H9 (cell line): Measurements from ENCODE around the gene SATB1. TPM values are rescaled to one million over a fixed set of nuclear protein-coding genes. Genes with fewer than 3 reads are reported as not detected.

ENCODE experiments used
- DNase-seq: peaks from one replicate; pipeline ENCODE4 v3.0.0-alpha.2; 2017
- H2AFZ ChIP-seq: one replicate; pipeline ENCODE4 v1.6.1; 2013; ENCODE audit warnings: mild to moderate bottlenecking, low read length, control low read depth, moderate library complexity
- H2AK5ac ChIP-seq: 2 replicates; pipeline ENCODE4 v1.6.1; 2013; ENCODE audit warnings: low read length, control low read depth, mixed read lengths; ENCODE audit not compliant: insufficient read length
- H2BK120ac ChIP-seq: one replicate; pipeline ENCODE4 v1.6.1; 2013; ENCODE audit warnings: low read depth, mild to moderate bottlenecking, low read length, control low read depth, inconsistent platforms; ENCODE audit not compliant: poor library complexity, severe bottlenecking
- H2BK12ac ChIP-seq: 2 replicates; pipeline ENCODE4 v1.6.1; 2013; ENCODE audit warnings: low read length, control low read depth, mixed read lengths, low read depth; ENCODE audit not compliant: insufficient read length
- H2BK15ac ChIP-seq: 2 replicates; pipeline ENCODE4 v1.6.1; 2013; ENCODE audit warnings: low read depth, low read length, control low read depth
- H2BK20ac ChIP-seq: one replicate; pipeline ENCODE4 v1.6.1; 2013; ENCODE audit warnings: low read depth, mild to moderate bottlenecking, low read length, control low read depth, inconsistent platforms; ENCODE audit not compliant: poor library complexity, severe bottlenecking
- H2BK5ac ChIP-seq: 2 replicates; pipeline ENCODE4 v1.6.1; 2013; ENCODE audit warnings: low read length, control low read depth, mixed read lengths; ENCODE audit not compliant: insufficient read length
- H3K14ac ChIP-seq: 2 replicates; pipeline ENCODE4 v1.6.1; 2013; ENCODE audit warnings: low read length, control low read depth; ENCODE audit not compliant: insufficient read depth
- H3K18ac ChIP-seq: 2 replicates; pipeline ENCODE4 v1.6.1; 2013; ENCODE audit warnings: low read depth, mild to moderate bottlenecking, mixed read lengths, low read length, control low read depth; ENCODE audit not compliant: insufficient read length
- H3K23ac ChIP-seq: 2 replicates; pipeline ENCODE4 v1.6.1; 2013; ENCODE audit warnings: low read length, control low read depth, mixed read lengths, low read depth; ENCODE audit not compliant: insufficient read length
- H3K23me2 ChIP-seq: 2 replicates; pipeline ENCODE4 v1.6.1; 2013; ENCODE audit warnings: low read depth, mild to moderate bottlenecking, mixed read lengths, low read length, control low read depth; ENCODE audit not compliant: insufficient read length, poor library complexity, severe bottlenecking
- H3K27ac ChIP-seq: 2 replicates; pipeline ENCODE4 v1.5.1; 2013; ENCODE audit warnings: low read length, control low read depth, mixed read lengths, low read depth; ENCODE audit not compliant: insufficient read length
- H3K27me3 ChIP-seq: 2 replicates; pipeline ENCODE4 v1.6.1; 2013; ENCODE audit warnings: low read length, control low read depth, inconsistent platforms; ENCODE audit not compliant: insufficient read depth
- H3K4ac ChIP-seq: 2 replicates; pipeline ENCODE4 v1.6.1; 2013; ENCODE audit warnings: low read depth, mild to moderate bottlenecking, control low read depth, inconsistent platforms, low read length, moderate library complexity
- H3K4me1 ChIP-seq: 2 replicates; pipeline ENCODE4 v1.6.1; 2013; ENCODE audit warnings: low read length, control low read depth, inconsistent platforms; ENCODE audit not compliant: insufficient read depth
- H3K4me2 ChIP-seq: 2 replicates; pipeline ENCODE4 v1.6.1; 2013; ENCODE audit warnings: low read length, control low read depth, mixed read lengths; ENCODE audit not compliant: insufficient read length, insufficient read depth
- H3K56ac ChIP-seq: 2 replicates; pipeline ENCODE4 v1.6.1; 2013; ENCODE audit warnings: low read depth, mild to moderate bottlenecking, mixed read lengths, low read length, control low read depth; ENCODE audit not compliant: insufficient read length
- H3K79me1 ChIP-seq: 2 replicates; pipeline ENCODE4 v1.6.1; 2013; ENCODE audit warnings: low read depth, mild to moderate bottlenecking, moderate library complexity, low read length, control low read depth, inconsistent platforms; ENCODE audit not compliant: insufficient read depth, poor library complexity, severe bottlenecking
- H3K79me2 ChIP-seq: 2 replicates; pipeline ENCODE4 v1.6.1; 2013; ENCODE audit warnings: low read length, control low read depth, inconsistent platforms; ENCODE audit not compliant: insufficient read depth
- H3K9ac ChIP-seq: 2 replicates; pipeline ENCODE4 v1.6.1; 2013; ENCODE audit warnings: low read length, control low read depth, mixed read lengths; ENCODE audit not compliant: insufficient read length; ENCODE audit errors: extremely low read depth
- H3K9me3 ChIP-seq: one replicate; pipeline ENCODE4 v1.6.1; 2013; ENCODE audit warnings: low read depth, low read length, inconsistent platforms; ENCODE audit not compliant: control insufficient read depth
- H3T11ph ChIP-seq: one replicate; pipeline ENCODE4 v1.6.1; 2013; ENCODE audit warnings: mild to moderate bottlenecking, low read length, control low read depth, inconsistent platforms
- H4K20me1 ChIP-seq: one replicate; pipeline ENCODE4 v1.6.1; 2013; ENCODE audit not compliant: control insufficient read depth, insufficient read length, insufficient read depth
- H4K5ac ChIP-seq: 2 replicates; pipeline ENCODE4 v1.6.1; 2013; ENCODE audit warnings: low read depth, mild to moderate bottlenecking, mixed read lengths, low read length, control low read depth; ENCODE audit not compliant: insufficient read length
- H4K8ac ChIP-seq: replicated peaks from 2 replicates; pipeline ENCODE4 v1.6.1; 2013; ENCODE audit warnings: low read length, control low read depth, mixed read lengths, low read depth; ENCODE audit not compliant: insufficient read length
- H4K91ac ChIP-seq: 2 replicates; pipeline ENCODE4 v1.6.1; 2013; ENCODE audit warnings: low read depth, mild to moderate bottlenecking, moderate library complexity, mixed read lengths, low read length, control low read depth; ENCODE audit not compliant: insufficient read length
- H3K27ac Mint-ChIP-seq, 3 experiments: 2 replicates in 2 of 3; 3 replicates in 1 of 3; pipeline ENCODE4 v1.8.0; 2020 to 2021; ENCODE audit warnings: mixed read lengths in 3 of 3, mild to moderate bottlenecking in 1 of 3, moderate library complexity in 1 of 3
- H3K27me3 Mint-ChIP-seq: 2 replicates; pipeline ENCODE4 v1.8.0; 2021; ENCODE audit warnings: low read depth, mild to moderate bottlenecking, moderate library complexity, mixed read lengths
- H3K36me3 Mint-ChIP-seq, 3 experiments: 2 replicates in 2 of 3; 3 replicates in 1 of 3; pipeline ENCODE4 v1.8.0; 2020 to 2021; ENCODE audit warnings: low read depth in 3 of 3, mixed read lengths in 3 of 3; ENCODE audit not compliant: insufficient read depth in 1 of 3
- H3K4me1 Mint-ChIP-seq, 2 experiments: 2 replicates each; pipeline ENCODE4 v1.8.0; 2020; ENCODE audit warnings: mixed read lengths in 2 of 2
- H3K4me3 Mint-ChIP-seq, 2 experiments: 2 replicates in 1 of 2; 3 replicates in 1 of 2; pipeline ENCODE4 v1.8.0; 2020 to 2021; ENCODE audit warnings: mild to moderate bottlenecking in 2 of 2, mixed read lengths in 2 of 2, moderate library complexity in 1 of 2
- H3K9me3 Mint-ChIP-seq, 2 experiments: 2 replicates in 1 of 2; 3 replicates in 1 of 2; pipeline ENCODE4 v1.8.0; 2020; ENCODE audit warnings: mild to moderate bottlenecking in 2 of 2, mixed read lengths in 2 of 2, moderate library complexity in 1 of 2
- WGBS: extraction: QIAGEN DNeasy Blood & Tissue Kit; methylation state at CpG from one replicate; pipeline ENCODE4 v1.1.7; 2013; ENCODE audit warnings: missing lambda C conversion rate, low lambda C conversion rate, mixed read lengths; ENCODE audit not compliant: insufficient read length; ENCODE audit errors: extremely low coverage; 5-methylcytosine and 5-hydroxymethylcytosine counted together
- total RNA-seq: library from RNA; stranded (reverse); gene quantifications from 2 replicates; pipeline ENCODE4 v1.2.1, GENCODE V29; 2021
- TF ChIP-seq, protein P1 (sequence below): fragments of 200-600 bp; sonication (generic); conservative IDR thresholded peaks from 3 replicates; pipeline ENCODE4 v1.8.0; 2021; ENCODE audit warnings: antibody characterized with exemption, mild to moderate bottlenecking

The SATB1 gene
- total RNA-seq, 1 experiment from 2014 or later, result 30.7 TPM

DNA sequence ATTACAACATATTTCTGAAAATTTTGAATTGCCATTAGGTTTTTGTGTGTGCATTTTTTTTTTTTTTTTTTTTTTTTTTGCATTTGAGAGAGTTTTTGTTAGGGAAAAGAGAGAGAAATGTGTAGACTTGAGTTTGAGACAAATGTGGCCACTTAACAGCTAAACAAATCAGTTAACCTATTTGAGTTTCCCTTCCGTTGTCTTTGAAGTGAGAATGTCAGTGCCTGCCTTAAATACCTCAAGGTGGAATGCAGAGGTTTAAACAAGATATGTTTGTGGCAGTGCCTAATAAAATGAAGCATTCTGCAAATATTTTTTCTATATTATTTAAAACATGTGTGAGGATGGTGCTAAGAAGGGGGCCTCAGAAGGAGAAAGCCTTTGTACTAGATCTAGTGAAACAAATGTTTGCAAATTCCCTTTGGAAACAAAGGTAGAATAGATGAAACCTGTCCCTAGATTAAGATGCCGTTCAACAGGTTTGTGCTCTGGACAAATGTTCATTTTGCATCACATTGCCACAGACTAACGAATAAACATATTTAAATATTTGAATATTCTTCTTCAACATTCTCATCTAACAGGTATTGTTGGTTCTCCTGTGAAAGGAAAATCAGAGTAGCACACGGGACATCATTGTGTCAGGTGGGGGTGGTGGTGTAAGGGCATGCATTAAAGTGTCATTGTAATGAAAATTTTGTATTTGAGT is 80.7 kb downstream of the SATB1 start:
- TF ChIP-seq, protein P1, sequence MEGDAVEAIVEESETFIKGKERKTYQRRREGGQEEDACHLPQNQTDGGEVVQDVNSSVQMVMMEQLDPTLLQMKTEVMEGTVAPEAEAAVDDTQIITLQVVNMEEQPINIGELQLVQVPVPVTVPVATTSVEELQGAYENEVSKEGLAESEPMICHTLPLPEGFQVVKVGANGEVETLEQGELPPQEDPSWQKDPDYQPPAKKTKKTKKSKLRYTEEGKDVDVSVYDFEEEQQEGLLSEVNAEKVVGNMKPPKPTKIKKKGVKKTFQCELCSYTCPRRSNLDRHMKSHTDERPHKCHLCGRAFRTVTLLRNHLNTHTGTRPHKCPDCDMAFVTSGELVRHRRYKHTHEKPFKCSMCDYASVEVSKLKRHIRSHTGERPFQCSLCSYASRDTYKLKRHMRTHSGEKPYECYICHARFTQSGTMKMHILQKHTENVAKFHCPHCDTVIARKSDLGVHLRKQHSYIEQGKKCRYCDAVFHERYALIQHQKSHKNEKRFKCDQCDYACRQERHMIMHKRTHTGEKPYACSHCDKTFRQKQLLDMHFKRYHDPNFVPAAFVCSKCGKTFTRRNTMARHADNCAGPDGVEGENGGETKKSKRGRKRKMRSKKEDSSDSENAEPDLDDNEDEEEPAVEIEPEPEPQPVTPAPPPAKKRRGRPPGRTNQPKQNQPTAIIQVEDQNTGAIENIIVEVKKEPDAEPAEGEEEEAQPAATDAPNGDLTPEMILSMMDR, result no peak
- Mint-ChIP-seq H3K9me3 (no peaks in the 10 kb centered on the region), H3K27me3 (no peaks in the 10 kb centered on the region), H3K36me3 (peaks cover 3 to 8% (median 7%) of the 10 kb centered on the region in 3 experiments; a peak in 6 of 7 replicates), H3K27ac (peak overlapping the region; percentile 15 to 92 (median 77)), H3K4me1 (peaks cover 70 to 79% of the 10 kb centered on the region in 2 experiments), H3K4me3 (peak overlapping the region; percentile 5 to 31; a peak in 4 of 5 replicates)
- H3K9me3 ChIP-seq, result no peaks in the 10 kb centered on the region
- no peak overlapping the region for H4K91ac ChIP-seq
- H3K27ac ChIP-seq, result peak overlapping the region; percentile 83
- H3K79me1 ChIP-seq, result no peaks in the 10 kb centered on the region
- H4K8ac ChIP-seq, result no peak overlapping the region
- no peak overlapping the region for H2AK5ac ChIP-seq
- peaks cover 2% of the 10 kb centered on the region; the same call in 1 of the 2 replicates for H3K4me1 ChIP-seq
- H2AFZ ChIP-seq, result no peak overlapping the region
- H3K18ac ChIP-seq, result no peak overlapping the region
- WGBS, result no CpG with 5 or more reads among the region's 4 CpGs
- no peak overlapping the region for H2BK5ac ChIP-seq
- H2BK15ac ChIP-seq, result no peak overlapping the region
- no peak overlapping the region for H2BK12ac ChIP-seq
- H2BK20ac ChIP-seq, result no peak overlapping the region
- no peak overlapping the region for H3K23ac ChIP-seq
- peak; percentile 37 for DNase-seq
- no peak overlapping the region for H4K5ac ChIP-seq
- no peak overlapping the region for H2BK120ac ChIP-seq
- H4K20me1 ChIP-seq, result no peaks in the 10 kb centered on the region
- no peak overlapping the region for H3K4ac ChIP-seq
- H3K56ac ChIP-seq, result no peak overlapping the region
- H3K79me2 ChIP-seq, result no peaks in the 10 kb centered on the region
- H3K14ac ChIP-seq, result no peak overlapping the region
- no peak overlapping the region for H3K9ac ChIP-seq
- no peak overlapping the region for H3T11ph ChIP-seq
- no peaks in the 10 kb centered on the region for H3K23me2 ChIP-seq
- H3K27me3 ChIP-seq, result no peaks in the 10 kb centered on the region
- peak overlapping the region; percentile 57 for H3K4me2 ChIP-seq
